ENCODE results near the gene ATG4B. TPM values are rescaled to one million over a fixed set of nuclear protein-coding genes. Genes with fewer than 3 reads are reported as not detected.

ATG4B gene
- total and polyA plus RNA-seq, 2 of the 4 experiments (the other 2 are of a cell fraction): 113 to 146 TPM

GRCh38 chr2:241640165-241640795, 2.8 kb downstream of the ATG4B start:
- H3K9ac ChIP-seq (ENCODE audit: low read depth, low read length): no peak overlapping the region
- dilution Hi-C loops (cut with HindIII; ENCODE audit: low sequenced_read_pairs, unreplicated experiment) (no loop called here), intact Hi-C loops (cut with micrococcal nuclease) (no loop called here), in situ Hi-C loops (cut with MboI; ENCODE audit: low sequenced_read_pairs) (no loop called here)
- no peak overlapping the region for H2BK15ac ChIP-seq (ENCODE audit: low read depth, low read length)
- H3K36me3 ChIP-seq (ENCODE audit: control insufficient read depth, insufficient read depth, low read length): peaks cover 6% of the 10 kb centered on the region; the same call in 1 of the 2 replicates
- DNase-seq (no peak), ATAC-seq (ENCODE audit: low read depth) (no peak)
- no peak overlapping the region for H3K27ac ChIP-seq (ENCODE audit: insufficient read depth, low read length)
- CTCF ChIA-PET: no interaction called here
- H3K27me3 ChIP-seq (ENCODE audit: control insufficient read depth, insufficient read depth, low read length): no peaks in the 10 kb centered on the region
- H2BK120ac ChIP-seq (ENCODE audit: low read depth, low read length): no peak overlapping the region
- no peak overlapping the region for H2BK20ac ChIP-seq (ENCODE audit: low read depth, low read length)
- H2BK5ac ChIP-seq (ENCODE audit: low read depth, low read length, poor library complexity, severe bottlenecking): no peak overlapping the region
- POLR2A ChIA-PET (ENCODE audit: unreplicated experiment): no interaction called here
- H2AK5ac ChIP-seq (ENCODE audit: low read depth, low read length): no peak overlapping the region
- H3K9me1 ChIP-seq (ENCODE audit: insufficient read depth, low read length): peaks cover 8% of the 10 kb centered on the region
- no peak overlapping the region for H2AFZ ChIP-seq (replicated peaks; ENCODE audit: low read length, poor library complexity)
- peaks cover 3% of the 10 kb centered on the region; the same call in 1 of the 2 replicates for H3K4me1 ChIP-seq (ENCODE audit: control insufficient read depth, insufficient read depth, low read length)
- no peaks in the 10 kb centered on the region for H3K9me3 ChIP-seq (ENCODE audit: control insufficient read depth, insufficient read depth, low read length)
- BruUV-seq (replicated peaks): no TSS peak
- no peak overlapping the region for H3K23ac ChIP-seq (ENCODE audit: low read depth, low read length)
- peaks cover 66% of the 10 kb centered on the region for H4K20me1 ChIP-seq (ENCODE audit: insufficient read depth, low read length)
- H3K18ac ChIP-seq (ENCODE audit: low read depth, low read length): no peak overlapping the region
- H4K91ac ChIP-seq (ENCODE audit: insufficient read depth, low read depth, low read length): no peak overlapping the region
- H4K8ac ChIP-seq (ENCODE audit: low read depth in 2 of 2, low read length in 2 of 2): no peak overlapping the region
- H4K5ac ChIP-seq (ENCODE audit: low read depth, low read length): no peak overlapping the region
- H3K14ac ChIP-seq (replicated peaks; ENCODE audit: low read depth, low read length): no peak overlapping the region
- H3K79me1 ChIP-seq (ENCODE audit: low read depth in 1 of 2, low read length in 2 of 2): peaks cover 26 to 68% of the 10 kb centered on the region in 2 experiments
- no peak overlapping the region for H3K4me2 ChIP-seq (ENCODE audit: low read depth, low read length)
- no peak overlapping the region for H3K4ac ChIP-seq (ENCODE audit: low read depth, low read length)
- no peak overlapping the region for H3K4me3 ChIP-seq (ENCODE audit: insufficient read depth, low read depth, low read length)
- no peak overlapping the region for H3K56ac ChIP-seq (ENCODE audit: extremely low read depth, insufficient read depth, low read length)
- H2AK9ac ChIP-seq (replicated peaks; ENCODE audit: low read depth, low read length, poor library complexity): no peak overlapping the region
- WGBS, 2 experiments (ENCODE audit: extremely low coverage in 2 of 2, insufficient read length in 1 of 2): 96% methylated on average over 5 of the region's 8 CpGs; no CpG with 5 or more reads in 1 of the 2 experiments
- no peak for TF ChIP-seq RAD21 (IDR thresholded peaks at IDR 0.05; ENCODE audit: low read length)
- TF ChIP-seq CTCF (conservative IDR thresholded peaks at IDR 0.05; ENCODE audit: low read depth, low read length): no peak
- no peak for TF ChIP-seq CEBPB (IDR thresholded peaks at IDR 0.05; ENCODE audit: low read depth, low read length)
- TF ChIP-seq RCOR1 (IDR thresholded peaks at IDR 0.05; ENCODE audit: insufficient replicate concordance, low read length): no peak
- TF ChIP-seq USF2 (IDR thresholded peaks at IDR 0.05; ENCODE audit: low read depth, low read length): no peak
- no peak for TF ChIP-seq POLR2A (IDR thresholded peaks at IDR 0.05; ENCODE audit: low read depth, low read length)
- no peak for TF ChIP-seq ELK1 (IDR thresholded peaks at IDR 0.05; ENCODE audit: borderline replicate concordance, low read depth, low read length)
- no peak for TF ChIP-seq MAZ (IDR thresholded peaks at IDR 0.05; ENCODE audit: borderline replicate concordance, low read depth, low read length)
- TF ChIP-seq RFX5 (IDR thresholded peaks at IDR 0.05; ENCODE audit: low read depth, low read length): no peak
- TF ChIP-seq MXI1 (IDR thresholded peaks at IDR 0.05; ENCODE audit: borderline replicate concordance, low read depth, low read length): no peak
- TF ChIP-seq MAFK (IDR thresholded peaks at IDR 0.05; ENCODE audit: low read depth, low read length): no peak
- TF ChIP-seq BHLHE40 (IDR thresholded peaks at IDR 0.05; ENCODE audit: low read depth, low read length): no peak
- TF ChIP-seq CHD1 (IDR thresholded peaks at IDR 0.05; ENCODE audit: low read depth, low read length): no peak
- TF ChIP-seq NFE2L2 (IDR thresholded peaks at IDR 0.05; ENCODE audit: low read depth, low read length): no peak
- no peak for TF ChIP-seq SMC3 (IDR thresholded peaks at IDR 0.05; ENCODE audit: low read depth, low read length)
- no peak for TF ChIP-seq FOS (IDR thresholded peaks at IDR 0.05; ENCODE audit: low read depth, low read length)
